GM12891 (cell line): ENCODE data around the gene PTPRD.

Experiments
- POLR2A ChIP-seq: IDR thresholded peaks from 2 replicates; pipeline ENCODE4 v1.6.1; 2011; ENCODE audit warnings: low read depth, low read length, control low read depth
- POLR2AphosphoS5 ChIP-seq: IDR thresholded peaks from 2 replicates; pipeline ENCODE4 v1.6.1; 2011; ENCODE audit warnings: low read depth, low read length, control low read depth
- TAF1 ChIP-seq: IDR thresholded peaks from 2 replicates; pipeline ENCODE4 v1.6.1; 2011; ENCODE audit warnings: low read depth, low read length, control low read depth

DNA sequence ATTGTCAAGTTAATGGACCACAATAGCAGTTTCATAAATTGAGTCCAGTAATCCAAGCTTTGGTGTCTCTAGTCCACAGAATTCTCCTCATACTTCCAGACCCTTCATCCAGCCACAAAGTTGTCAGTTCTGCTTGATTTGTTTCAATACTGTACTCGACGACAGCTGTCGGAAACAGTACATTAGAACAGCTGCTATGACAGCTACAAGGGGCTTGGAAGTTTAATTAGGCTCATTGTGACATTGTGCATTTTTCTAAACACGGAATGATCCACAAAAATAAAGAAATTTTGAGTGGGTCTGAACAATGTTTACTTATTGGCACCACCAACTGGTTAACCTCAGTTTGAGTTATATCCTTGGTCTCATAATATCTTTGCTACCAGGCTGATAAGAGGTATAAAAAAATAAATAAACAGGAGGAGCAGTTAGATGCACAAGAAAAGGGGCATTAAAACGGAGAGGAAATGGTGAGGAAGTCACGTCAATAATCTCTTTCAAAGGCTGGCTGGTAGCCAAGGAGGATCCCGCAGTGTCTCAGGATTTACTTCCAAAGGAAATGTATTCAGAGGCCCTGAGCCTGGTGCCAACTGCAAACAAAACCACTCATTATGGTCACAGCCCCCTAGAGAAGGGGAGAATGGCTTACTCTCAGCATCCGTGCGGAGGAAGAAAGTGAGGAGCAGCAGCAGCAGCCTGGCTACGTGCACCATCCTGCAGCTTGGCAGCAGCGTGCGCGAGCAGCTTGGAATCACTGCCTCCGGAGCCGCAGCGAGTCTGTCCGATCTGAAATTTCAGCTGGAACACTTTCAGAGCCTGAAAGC, 1879.5 kb downstream of the PTPRD start:
- no peak for TF ChIP-seq TAF1
- no peak for TF ChIP-seq POLR2A
- TF ChIP-seq POLR2AphosphoS5 = no peak
